GM19324 (cell line): Measurements from ENCODE around the gene PDE4B.
"Not testable (repeated sequence)": the region's sequence is repeated elsewhere in the genome, so short reads cannot be mapped to it uniquely, and the experiment has no call there.

Experiments used
- ATAC-seq: cut with Tn5 transposase; IDR thresholded peaks from one replicate; pipeline ENCODE4 v1.9.1; 2021; ENCODE audit warnings: mild to moderate bottlenecking, moderate library complexity; ENCODE audit not compliant: unreplicated experiment, low FRiP score

Gene PDE4B

DNA sequence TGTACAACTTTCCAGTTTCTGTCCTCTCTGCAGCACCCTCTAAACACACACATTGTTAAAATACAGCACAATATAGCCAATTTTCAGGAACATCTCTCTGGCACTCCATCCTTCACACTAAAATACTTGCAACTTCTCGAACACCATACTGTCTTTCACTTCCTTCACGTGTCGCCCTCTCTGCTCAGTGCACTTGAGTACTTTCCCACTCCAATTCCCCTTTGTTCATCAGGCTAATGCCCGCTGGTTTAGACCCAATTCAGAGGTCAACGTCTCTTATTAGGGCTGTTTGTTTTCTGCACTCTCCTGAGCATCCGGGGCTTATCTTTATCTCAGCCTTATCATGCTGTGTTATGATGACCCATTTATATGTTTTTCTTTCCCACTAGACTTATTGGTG lies 503.1 kb downstream of the PDE4B start:
- ATAC-seq = no peak

DNA sequence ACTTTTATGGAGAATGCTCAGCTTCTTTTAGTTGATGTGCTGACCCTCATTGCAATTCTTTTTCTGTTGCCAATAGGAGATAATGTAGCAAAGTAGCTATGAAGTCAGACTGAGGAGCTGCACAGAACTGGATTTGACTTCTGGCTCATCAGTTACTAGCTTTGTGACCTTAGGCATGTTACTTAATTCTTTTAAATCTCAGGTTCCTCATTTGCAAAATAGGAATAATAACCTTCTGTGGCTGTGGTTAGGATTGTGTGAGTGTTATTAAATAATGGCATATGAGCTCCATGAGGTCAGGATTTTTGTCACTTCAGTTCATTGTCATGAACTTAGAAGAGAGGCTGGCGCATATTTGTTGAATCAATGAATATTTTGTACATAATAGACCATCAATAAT lies 503.7 kb downstream of the PDE4B start:
- ATAC-seq = no peak

DNA sequence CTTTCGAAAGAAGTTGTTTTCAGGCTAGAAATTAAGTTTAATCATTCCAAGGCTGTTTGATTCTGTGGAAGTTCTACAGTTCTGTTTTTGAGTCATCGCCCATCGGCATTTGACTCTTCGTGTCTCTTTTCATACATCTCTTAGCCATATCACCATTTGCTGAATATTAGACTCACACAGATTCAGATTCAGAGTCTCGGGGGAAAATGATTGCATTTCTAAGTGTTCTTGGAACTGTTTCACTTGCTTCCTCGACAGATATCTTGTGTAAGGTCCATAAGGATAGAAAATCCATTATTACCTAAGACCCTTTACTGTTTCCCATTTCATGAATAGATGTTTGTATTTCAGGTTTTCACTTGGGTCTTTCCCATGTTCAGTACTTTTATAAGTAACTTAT lies 504.3 kb downstream of the PDE4B start:
- no peak for ATAC-seq

DNA sequence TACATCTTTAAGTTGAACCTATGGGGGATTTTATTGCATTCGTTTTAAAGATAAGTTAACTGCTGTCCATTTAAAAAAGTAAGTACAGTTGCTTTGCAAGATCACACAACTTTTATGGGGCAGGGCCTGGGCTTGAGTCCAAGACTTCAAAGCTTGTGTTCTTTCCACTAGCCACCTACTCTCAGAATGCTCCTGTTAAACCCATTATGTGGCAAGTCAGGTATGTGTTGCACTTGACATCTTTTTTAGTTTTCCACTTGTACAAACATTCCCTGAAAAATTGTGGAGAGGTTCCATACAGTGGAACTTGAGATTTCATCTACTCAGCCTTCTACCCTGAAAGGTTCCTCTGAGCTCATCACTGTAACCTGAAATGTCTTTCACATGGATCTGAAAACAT lies 505.8 kb downstream of the PDE4B start:
- no peak for ATAC-seq

DNA sequence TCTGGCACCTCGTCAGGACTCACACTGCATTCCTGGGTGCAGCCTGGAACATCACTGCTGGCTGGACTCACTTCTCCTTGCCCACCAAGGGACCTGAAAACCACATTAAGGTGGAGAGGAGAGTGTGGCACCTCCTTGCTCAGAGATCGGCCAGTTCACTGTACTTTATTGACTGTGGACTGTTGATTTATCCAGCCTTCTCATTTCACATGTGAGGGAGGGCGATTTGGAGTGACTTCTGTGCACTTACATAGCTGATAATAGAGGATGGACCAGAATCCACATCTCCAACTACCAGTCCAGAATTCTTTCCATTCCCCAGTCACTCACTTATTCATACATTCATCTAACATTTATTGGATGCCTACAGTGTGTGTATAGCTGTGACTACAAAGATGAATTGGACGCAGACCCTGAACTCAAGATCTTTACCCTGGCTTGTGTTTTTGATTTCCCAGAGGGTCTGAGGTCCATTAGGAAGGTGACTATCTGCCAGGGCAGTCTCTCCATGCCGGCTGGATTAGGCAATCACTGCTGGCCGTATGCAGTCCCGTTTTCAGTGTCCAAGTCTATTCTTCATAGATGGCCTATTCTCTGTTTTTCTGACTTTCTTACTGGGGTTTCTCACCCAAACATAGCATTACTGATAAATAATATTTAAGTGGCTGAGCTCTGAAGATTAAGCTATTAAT lies 507.7 kb downstream of the PDE4B start:
- no peak for ATAC-seq

DNA sequence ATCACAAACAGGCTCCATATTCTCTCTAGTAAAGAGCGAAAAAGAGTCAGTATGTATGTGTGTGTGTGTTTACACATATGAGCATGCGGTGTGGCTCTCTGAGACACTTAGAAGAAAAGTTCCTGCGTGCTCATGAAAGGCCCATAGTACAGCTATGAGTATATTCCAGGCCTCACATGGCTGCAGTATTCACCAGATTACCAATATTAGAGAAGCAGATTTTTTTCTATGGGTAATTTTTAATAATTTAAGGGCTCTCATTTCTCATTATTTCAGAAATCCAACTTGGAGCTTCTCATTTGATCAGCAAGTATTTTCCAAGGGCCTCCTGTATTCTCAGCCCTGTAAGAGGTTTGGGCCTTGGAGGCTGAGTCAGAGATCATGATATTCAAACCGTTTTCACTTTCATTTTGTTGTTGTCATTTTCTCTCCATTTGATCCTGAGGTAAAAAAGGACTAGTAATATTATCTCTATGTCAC lies 508.3 kb downstream of the PDE4B start:
- peak; percentile 82 for ATAC-seq

DNA sequence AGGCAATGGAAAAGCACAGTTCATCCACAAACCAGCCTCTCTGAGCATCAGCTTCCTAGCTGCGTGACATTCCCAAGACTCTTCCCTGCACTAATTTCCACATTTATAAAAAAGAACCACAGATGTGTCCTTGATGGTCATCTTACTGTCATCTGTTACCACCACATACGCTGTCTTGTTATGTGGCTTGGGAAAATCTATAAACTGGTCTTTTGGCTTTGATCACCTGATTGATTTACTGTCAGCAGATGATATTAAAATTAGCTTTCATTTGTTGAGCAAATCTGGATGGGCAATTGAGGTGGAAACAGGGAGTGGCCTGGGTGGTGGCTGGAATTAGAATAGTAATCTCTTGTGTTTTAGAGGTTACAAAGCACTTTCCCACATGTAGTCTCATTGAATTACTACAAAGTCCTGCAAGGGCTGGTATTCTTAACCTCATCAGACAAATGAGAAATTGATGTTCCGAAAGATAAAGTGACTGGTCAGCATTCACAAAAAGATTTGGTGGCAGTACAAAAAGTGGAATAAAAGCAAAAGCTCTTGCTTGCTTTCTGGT lies 509.6 kb downstream of the PDE4B start:
- ATAC-seq = no peak

DNA sequence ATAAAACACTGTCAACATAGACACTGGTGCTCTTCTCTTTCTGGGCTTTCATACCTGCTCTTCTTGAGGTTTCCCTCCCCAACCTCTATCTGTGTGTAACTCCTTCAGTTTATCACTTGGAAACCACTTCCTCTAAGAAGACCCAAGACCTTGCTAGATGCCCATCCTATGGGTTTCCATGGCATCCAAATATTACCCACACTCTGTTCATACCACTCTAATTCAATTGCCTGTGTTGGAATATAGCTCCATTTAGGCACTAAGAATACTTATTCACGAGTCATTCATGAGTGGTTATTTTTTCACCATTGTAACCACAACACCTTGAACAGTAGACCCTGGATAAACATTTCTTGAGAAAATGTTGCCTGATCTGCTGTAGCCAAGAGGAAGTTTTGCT lies 510.1 kb downstream of the PDE4B start:
- no peak for ATAC-seq

DNA sequence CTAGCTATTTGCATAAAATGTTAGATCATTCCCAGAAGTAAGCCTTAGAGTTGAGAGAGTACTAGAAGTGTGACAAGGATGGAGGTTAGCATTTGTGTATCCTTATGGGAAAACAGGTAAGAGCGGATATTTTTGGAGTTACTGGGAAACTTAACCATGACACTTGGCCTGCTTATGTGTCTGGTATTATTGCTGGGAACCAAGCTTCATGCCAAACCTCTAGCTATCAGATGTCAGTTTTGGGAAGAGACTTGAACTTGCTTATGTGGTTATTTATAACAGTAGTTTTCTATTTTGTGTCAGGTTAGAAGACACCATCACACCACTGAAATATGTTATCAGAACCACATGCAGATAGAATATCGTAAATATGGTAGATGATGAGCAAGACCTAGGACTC lies 511.0 kb downstream of the PDE4B start:
- ATAC-seq = no peak

DNA sequence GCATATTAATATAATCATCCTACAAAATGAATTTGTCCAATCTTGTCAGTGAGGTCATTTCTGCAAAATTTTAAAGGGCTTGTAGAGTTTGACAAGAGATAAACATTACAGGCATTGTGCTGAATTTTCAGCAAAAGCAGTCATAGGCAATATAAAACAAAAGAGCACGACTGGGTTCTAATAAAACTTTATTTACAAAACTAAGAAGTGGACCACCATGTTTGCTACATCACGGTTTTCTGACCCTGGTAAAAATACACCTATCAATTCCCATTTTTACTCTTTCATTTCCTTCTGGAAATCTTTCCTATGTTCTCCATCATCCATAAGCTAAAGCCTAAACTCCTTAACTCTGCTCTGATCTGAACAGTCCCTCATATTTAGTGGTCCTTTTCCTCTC lies 511.4 kb downstream of the PDE4B start:
- ATAC-seq = no peak

DNA sequence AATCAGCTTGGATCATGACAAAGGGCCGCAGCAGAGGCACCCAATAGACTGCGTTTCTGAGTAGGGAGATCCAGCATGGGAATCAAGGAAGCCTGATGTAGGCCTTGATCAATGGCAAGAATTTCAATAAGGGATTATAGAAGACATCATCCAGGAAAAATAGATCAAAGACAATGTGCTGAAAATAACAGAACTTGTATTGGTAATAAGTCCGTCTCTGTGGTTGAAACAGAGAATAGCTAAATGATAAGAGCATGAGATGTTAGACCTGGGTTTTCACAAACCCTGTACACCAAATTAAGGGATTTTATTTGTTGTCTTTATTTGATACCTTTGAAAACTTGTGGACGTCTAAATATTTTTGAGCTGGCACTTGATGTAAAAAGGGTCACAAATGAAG lies 513.2 kb downstream of the PDE4B start:
- ATAC-seq = no peak

DNA sequence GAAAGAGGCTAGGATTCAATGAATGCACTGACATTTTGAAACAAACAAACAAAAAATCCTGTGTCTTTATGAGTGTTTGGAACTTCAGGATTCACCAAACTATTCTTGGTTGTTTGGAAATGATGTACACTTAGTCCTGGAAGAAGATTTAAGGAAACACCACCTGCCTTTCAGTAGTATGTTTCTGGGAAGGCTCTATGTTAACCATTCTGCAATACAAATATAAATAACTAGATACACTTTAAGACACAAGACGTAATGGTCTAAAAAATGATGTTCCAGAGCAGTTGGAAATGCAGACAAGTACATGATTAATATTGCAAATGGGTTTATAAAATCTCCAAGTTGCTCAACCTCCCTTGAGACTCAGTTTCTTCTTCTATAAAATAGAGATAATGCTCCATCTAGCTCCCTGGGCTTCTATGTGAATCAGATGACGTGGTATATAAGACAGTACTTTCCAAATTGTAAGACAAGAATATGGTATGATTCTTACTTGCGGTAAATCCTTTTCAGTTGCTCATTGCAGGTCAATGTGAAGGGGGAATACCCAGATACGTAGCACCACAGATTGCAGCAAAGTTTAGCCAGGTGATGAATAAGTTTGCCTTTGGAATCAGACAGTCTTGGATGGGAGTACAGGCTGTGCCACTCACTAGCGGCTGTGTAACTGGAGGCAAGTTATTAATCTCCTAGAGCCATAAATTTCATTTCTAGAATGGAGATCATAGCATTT lies 516.5 kb downstream of the PDE4B start:
- no peak for ATAC-seq

DNA sequence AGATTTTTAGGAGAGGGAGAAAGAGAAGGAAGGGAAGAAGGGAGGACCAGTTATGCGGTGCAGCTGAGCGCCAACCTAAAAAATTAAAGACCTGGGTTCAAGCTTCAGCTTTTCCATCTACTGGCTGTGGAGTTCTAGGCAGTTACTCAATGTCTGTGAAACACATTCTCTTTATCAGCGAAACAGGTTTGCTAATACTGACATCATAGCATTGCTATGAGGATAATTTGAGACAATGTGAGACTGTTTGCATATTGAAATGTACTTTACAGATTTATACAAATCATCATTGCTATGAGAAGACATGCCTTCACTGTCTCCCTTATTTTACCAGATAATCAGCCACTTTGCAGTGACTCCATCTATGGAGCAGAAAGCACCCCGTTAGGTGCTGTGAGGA lies 518.4 kb downstream of the PDE4B start:
- ATAC-seq = no peak

DNA sequence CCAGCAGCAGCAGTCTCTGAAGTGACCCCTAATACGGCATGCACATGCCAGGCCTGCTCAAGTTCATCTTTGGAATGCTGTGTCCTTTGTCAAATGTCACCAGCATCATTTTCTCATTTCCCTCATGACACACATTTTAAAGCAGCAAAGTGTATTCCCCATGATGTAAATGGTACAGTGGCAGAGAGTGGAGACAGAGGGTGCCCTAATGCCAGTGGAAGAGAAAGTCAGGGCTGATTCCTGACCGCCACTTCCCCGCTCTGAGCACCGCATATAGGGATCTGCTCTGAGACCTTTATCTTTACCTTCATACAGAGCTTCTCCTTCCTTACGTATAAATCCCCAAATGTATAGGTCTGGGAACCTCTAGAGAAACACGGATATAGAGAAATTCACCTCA lies 518.9 kb downstream of the PDE4B start:
- ATAC-seq = no peak

DNA sequence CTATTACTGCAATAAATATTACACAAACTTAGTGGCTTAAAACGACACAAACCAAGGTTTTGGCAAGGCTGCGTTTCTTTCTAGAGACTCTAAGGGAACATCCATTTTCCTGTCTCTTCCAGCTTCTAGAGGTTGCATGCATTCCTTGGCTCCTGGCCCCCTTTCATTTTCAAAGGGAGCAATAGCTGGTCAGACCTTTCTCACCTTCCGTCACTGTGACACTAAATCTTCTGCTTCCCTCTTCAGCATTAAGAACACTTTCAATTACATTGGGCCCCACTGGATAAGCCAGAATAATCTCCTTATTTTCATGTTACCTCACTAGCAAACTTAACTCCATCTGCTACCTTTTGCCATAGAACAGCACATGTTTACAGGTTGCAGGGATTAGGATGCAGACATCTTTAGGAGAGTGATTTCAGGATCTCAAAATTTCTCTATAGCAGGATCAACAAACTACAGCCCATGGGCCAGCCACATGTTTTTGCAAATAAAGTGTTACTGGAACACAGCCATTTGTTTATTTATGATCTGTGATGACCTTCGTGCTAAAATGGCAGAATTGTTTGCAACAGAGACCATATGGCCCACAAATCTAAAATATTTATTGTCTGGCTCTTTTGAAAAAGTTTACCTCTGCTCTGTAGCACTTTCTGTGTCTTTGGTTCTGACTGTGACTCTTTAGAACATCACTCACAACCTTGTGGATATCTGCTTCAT lies 519.7 kb downstream of the PDE4B start:
- no peak for ATAC-seq

DNA sequence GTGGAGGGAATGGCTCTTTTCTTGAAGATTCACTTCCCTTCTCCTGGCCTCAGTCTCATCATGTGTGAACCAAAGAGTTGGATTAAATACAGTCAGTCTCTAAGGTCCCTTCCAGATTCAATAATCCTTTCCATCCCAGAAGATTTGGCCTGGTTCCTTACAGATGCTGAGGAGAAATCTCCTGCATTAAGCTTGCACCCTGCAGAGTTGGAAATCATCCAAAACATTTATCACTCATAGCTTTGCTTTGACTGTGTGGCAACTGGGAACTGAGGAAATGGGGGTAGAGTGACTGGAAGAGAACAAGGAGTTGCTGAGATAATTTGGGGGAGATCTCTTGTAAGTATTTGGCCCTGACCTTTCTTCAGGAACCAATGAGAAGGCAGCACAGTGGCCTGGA lies 520.7 kb downstream of the PDE4B start:
- no peak for ATAC-seq

DNA sequence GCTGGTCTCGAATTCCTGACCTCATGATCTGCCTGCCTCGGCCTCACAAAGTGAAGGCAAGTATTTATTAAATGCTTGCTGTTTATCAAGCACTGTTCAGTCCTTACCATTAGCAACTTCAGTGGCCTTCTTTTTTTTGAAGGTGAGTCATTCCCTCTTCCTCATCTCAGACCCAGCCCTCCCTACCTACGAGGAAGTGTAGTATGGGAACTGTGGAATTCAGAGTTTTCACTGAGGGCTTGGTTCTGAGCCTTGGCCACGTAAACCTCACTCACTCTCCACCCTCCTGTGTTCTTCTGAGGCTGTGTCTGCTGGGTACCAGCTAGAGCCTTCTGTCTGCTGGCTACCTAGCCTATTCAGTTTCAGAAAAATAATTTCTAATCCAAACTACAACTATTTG lies 523.0 kb downstream of the PDE4B start:
- no peak for ATAC-seq

DNA sequence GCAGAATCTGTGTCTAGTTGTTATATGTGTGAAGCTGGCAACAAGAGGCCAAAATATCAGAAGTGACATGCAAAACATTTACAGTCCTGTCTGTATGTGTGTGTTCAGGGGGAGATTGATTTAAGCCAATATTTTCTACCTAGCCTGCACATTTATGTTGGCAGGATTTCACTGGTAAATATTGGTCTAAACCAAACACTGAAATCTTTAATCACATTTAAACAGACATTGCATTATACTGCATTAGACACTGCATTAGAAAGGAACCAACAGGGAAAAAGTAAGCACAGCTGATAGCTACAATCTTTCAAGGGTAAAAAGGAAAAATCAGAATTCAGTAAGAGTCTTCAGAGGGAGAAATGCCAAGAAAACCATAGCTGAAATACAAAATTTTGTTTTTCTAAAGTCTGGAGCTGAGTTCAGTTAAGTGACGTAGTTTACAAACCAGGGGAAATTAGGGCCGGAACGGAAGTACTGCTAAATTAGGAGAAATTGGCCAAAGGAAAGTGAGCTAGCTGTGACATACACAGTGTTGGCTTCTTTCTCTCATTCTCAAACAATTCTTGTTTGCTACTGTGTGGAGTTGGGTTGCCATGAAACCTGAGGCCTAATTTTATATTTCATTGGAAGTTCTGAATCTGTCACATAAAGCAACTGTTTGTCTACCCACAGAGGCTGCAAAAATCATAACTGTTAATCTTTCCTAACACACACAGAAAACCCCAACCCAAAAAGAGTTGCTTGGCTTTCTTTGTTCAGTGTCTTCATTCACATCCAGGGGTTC lies 524.0 kb downstream of the PDE4B start:
- no peak for ATAC-seq

DNA sequence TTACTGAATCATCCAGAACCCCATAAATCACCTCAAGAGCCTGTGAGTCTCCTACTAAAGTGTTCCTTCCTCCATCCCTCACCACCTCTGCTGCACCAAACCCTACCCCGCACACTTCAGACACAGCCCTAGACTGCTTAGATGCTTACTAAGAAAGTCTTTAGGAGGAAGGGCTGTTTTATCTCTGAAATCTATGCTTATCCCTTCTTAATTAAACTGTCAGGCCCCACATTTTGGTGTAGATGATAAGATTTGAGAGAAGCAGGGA lies 524.5 kb downstream of the PDE4B start:
- no peak for ATAC-seq

DNA sequence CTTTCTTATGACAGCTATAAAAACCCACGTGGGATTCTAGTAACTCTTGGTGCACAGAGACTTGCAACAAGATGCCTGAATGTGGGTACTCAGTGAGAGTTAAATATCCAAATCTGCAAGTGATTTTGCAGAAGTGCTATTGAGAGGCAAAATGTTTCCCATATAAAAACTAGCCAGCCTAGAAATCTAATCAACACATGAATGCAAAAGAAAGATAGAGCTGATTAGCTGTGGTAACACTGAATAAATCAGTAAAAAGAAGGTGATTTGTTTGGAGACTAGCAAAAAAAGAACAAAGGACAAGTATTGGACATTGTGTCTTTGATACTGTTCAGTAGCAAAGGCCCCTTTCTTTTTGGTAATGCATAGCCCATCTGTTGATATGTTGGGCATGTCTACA lies 527.5 kb downstream of the PDE4B start:
- no peak for ATAC-seq

DNA sequence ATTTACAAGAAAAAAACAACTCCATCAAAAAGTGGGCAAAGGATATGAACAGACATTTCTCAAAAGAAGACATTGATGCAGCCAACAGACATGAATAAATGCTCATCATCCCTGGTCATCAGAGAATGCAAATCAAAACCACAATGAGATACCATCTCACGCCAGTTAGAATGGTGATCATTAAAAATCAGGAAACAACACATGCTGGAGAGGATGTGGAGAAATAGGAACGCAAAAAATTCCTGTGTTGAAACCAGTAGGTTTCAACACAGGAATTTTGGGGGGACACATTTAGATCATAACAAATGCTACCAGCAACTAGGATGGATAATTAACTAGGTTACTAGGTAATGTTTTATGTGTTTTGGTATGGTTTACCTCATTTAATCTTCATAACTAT lies 529.8 kb downstream of the PDE4B start:
- ATAC-seq = not testable (repeated sequence)
